GM12873 (cell line): ENCODE measurements around the gene TRIM46.

Experiments used
- CTCF ChIP-seq: IDR thresholded peaks from 2 replicates; pipeline ENCODE4 v1.5.1; 2012; ENCODE audit warnings: low read depth, mild to moderate bottlenecking, moderate library complexity, low read length, control low read depth; ENCODE audit not compliant: insufficient read depth; ENCODE audit errors: missing control alignments

The TRIM46 gene

GRCh38 chr1:155168456-155169210 lies 5.0 kb upstream of the TRIM46 start:
- TF ChIP-seq CTCF: no peak

DNA sequence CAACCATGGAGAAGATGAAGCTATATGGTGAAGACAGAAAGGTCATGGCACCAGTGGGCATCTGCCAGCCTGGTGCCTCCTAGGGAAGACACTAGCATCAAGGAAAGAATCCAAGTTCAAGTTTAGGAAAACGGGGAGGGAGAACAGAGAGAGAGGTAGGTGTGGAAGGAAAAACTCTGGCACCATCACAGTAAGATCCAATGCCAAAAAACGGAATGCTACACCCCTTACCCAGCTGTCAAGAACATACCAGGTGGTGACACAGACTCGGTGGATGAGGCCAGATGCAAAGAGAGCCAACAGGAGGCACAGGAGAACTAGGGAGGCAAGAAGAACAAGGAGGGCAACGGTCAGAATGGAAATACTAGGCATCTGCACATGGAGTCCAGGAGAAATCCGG lies 4.1 kb upstream of the TRIM46 start:
- TF ChIP-seq CTCF: no peak

DNA sequence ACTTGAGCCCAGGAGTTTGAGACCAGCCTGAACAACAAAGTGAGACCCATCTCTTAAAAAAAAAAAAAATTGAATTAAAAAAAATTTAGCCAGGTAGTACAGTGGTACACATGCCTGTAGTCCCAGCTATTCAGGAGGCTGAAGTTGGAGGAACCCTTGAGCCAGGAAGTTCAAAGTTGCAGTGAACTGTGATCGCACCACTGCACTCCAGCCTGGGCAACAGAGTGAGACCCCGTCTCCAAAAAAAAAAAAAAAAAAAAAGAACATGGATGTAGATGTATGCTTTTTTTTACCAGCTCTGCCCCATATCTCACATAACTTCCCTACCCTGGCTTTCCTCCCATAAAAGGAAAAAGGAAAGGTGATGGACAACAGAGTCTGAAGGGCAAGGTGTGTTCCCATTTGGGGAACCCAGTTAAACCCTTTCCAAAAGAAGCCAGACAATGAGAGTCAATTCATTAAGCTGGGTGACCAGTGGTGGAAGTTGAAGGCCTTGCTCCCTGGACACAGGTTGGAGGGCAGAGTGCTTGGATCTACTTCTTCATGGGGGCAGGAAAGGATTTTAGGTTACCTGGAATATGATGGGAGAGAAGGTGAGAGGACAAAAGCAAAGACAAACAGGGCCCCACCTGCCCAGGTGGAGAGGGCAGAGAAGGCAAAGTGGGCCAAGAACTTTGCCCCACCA lies 3.4 kb upstream of the TRIM46 start:
- no peak for TF ChIP-seq CTCF

DNA sequence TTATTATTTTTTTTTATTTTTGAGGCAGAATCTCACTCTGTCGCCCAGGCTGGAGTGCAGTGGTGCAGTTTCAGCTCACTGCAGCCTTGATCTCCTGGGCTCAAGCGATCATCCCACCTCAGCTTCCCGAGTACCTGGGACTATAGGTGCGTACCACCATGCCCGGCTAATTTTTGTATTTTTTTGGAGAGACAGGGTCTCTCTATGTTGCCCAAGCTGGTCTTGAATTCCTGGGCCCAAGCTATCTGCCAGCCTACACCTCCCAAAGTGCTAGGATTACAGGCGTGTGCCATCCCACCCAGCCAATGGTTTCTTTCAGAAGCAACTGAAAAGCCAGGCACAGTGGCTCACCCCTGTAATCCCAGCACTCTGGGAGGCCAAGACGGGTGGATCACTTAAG lies 2.8 kb upstream of the TRIM46 start:
- TF ChIP-seq CTCF: no peak

- TF ChIP-seq CTCF: no peak
These were observed 1.6 kb upstream of the TRIM46 start for GRCh38 chr1:155171836-155172731.

DNA sequence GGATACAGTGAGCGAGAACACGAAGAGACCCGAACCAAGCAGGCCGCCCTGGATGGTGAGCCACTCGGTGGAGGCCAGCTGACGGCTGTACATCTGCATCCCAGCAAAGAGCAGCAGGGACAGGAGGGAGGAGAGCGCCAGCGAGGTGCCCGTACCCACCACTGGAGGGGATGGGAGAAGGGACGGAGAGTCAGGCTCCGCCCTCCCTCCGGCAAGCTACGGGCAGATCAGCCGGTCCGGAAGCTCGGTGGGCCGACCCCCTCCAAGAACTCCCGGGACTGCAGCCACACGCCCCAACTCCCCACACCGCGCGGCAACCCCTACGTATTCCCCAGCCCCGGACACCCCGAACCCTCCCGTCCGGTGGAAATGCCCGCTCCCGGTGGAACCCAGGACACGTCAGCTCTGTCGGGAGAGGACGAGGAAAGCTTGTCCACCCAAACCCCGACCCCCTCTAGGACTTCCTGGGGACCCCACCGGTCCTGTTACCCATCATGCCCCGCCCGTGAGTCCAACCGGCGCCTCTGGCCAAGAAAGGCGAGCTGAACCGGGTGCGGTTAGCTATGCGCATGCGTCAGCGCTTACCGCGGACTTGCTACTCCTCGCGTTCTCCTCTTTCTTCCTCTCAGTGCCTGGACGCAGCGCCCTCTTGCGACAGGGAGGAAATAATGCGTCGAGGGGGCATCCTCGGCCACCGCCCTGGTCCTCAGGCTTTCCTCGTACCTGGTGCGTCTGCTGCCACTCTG lies 744 bp upstream of the TRIM46 start, which contains the start of gene KRTCAP2:
KRTCAP2 (minus strand) TSS at position 573 of the 746 bp plus-strand sequence; CDS start at position 493, 80 bp downstream.
- peak; percentile 99 for TF ChIP-seq CTCF
